Measurements from ENCODE around the gene CARS2. TPM values are rescaled to one million over a fixed set of nuclear protein-coding genes. Genes with fewer than 3 reads are reported as not detected.
"Not testable (repeated sequence)": the region's sequence is repeated elsewhere in the genome, so short reads cannot be mapped to it uniquely, and the experiment has no call there.

CARS2 gene
- total and polyA plus RNA-seq, 4 experiments from 2014 or later = 36.0 to 102 (median 79.6) TPM

- DNase-seq = no peak
- no peak overlapping the region for H3K4me3 Mint-ChIP-seq
- H3K27me3 Mint-ChIP-seq = peaks cover 0 to 1% of the 10 kb centered on the region in 2 donors
- no peaks in the 10 kb centered on the region for H3K27me3 ChIP-seq (ENCODE audit: insufficient read depth, low read length)
- H3K4me1 Mint-ChIP-seq = peaks cover 0 to 11% (median 6%) of the 10 kb centered on the region in 4 donors
- intact Hi-C loops (cut with micrococcal nuclease) = no loop called here
- H3K27ac ChIP-seq (ENCODE audit: low read depth, low read length) = no peak overlapping the region
- H3K36me3 ChIP-seq (ENCODE audit: insufficient read depth, low read length) = no peaks in the 10 kb centered on the region
- no peaks in the 10 kb centered on the region for H3K9me3 ChIP-seq (ENCODE audit: control insufficient read depth in 1 of 2, low read length in 2 of 2)
- no peaks in the 10 kb centered on the region for H3K36me3 Mint-ChIP-seq
- H3K4me3 ChIP-seq (ENCODE audit: low read length in 2 of 2) = no peak overlapping the region
- ChIA-PET POLR2A (ENCODE audit: partially characterized antibody) (interaction anchor here (0.8 kb wide), 1 partner anchor 9 kb away, joined by 3 read pairs; no protein-coding TSS in a partner anchor), CTCF (ENCODE audit: partially characterized antibody) (no interaction called here)
- H3K4me1 ChIP-seq (ENCODE audit: insufficient read depth, low read length) = no peaks in the 10 kb centered on the region
- no peak overlapping the region for H3K27ac Mint-ChIP-seq
- peaks cover 0 to 3% (median 0%) of the 10 kb centered on the region in 8 donors for H3K9me3 Mint-ChIP-seq
Observed at GRCh38 chr13:110607675-110608224, 98.2 kb downstream of the CARS2 start.

- H3K27ac ChIP-seq (ENCODE audit: low read depth, low read length); H3K27me3 ChIP-seq (ENCODE audit: insufficient read depth, low read length); POLR2A ChIA-PET (ENCODE audit: partially characterized antibody); H3K4me3 Mint-ChIP-seq; H3K36me3 ChIP-seq (ENCODE audit: insufficient read depth, low read length); CTCF ChIA-PET (ENCODE audit: partially characterized antibody); H3K4me3 ChIP-seq (ENCODE audit: low read length in 2 of 2); H3K9me3 Mint-ChIP-seq; DNase-seq; H3K27ac Mint-ChIP-seq; H3K4me1 Mint-ChIP-seq; H3K36me3 Mint-ChIP-seq; H3K9me3 ChIP-seq (ENCODE audit: control insufficient read depth in 1 of 2, low read length in 2 of 2); H3K27me3 Mint-ChIP-seq; H3K4me1 ChIP-seq (ENCODE audit: insufficient read depth, low read length); intact Hi-C loops (cut with micrococcal nuclease): not testable (repeated sequence)
Observed at GRCh38 chr13:110606281-110606680, 99.6 kb downstream of the CARS2 start.

GRCh38 chr13:110605132-110605531 lies 100.8 kb downstream of the CARS2 start:
- Histone ChIP-seq H3K27ac (ENCODE audit: low read depth, low read length) (no peak overlapping the region), H3K4me3 (ENCODE audit: low read length in 2 of 2) (no peak overlapping the region), H3K36me3 (ENCODE audit: insufficient read depth, low read length) (no peaks in the 10 kb centered on the region), H3K27me3 (ENCODE audit: insufficient read depth, low read length) (no peaks in the 10 kb centered on the region), H3K4me1 (ENCODE audit: insufficient read depth, low read length) (no peaks in the 10 kb centered on the region), H3K9me3 (ENCODE audit: control insufficient read depth in 1 of 2, low read length in 2 of 2) (no peaks in the 10 kb centered on the region)
- intact Hi-C loops (cut with micrococcal nuclease) = no loop called here
- ChIA-PET POLR2A (ENCODE audit: partially characterized antibody) (no interaction called here), CTCF (ENCODE audit: partially characterized antibody) (no interaction called here)
- DNase-seq = no peak
- H3K4me1 Mint-ChIP-seq = no peaks in the 10 kb centered on the region
- no peaks in the 10 kb centered on the region for H3K36me3 Mint-ChIP-seq
- H3K27ac Mint-ChIP-seq = no peak overlapping the region
- peaks cover 0 to 3% (median 0%) of the 10 kb centered on the region in 8 donors for H3K9me3 Mint-ChIP-seq
- H3K4me3 Mint-ChIP-seq = no peak overlapping the region
- peaks cover 5% of the 10 kb centered on the region in 2 donors for H3K27me3 Mint-ChIP-seq

GRCh38 chr13:110600980-110601379 lies 104.9 kb downstream of the CARS2 start:
- Mint-ChIP-seq H3K4me1 (no peaks in the 10 kb centered on the region), H3K27me3 (peaks cover 5 to 7% of the 10 kb centered on the region in 2 donors), H3K9me3 (no peaks in the 10 kb centered on the region), H3K27ac (no peak overlapping the region), H3K4me3 (no peak overlapping the region), H3K36me3 (no peaks in the 10 kb centered on the region)
- Histone ChIP-seq H3K9me3 (ENCODE audit: control insufficient read depth in 1 of 2, low read length in 2 of 2) (no peaks in the 10 kb centered on the region), H3K4me3 (ENCODE audit: low read length in 2 of 2) (no peak overlapping the region), H3K36me3 (ENCODE audit: insufficient read depth, low read length) (no peaks in the 10 kb centered on the region), H3K4me1 (ENCODE audit: insufficient read depth, low read length) (no peaks in the 10 kb centered on the region), H3K27me3 (ENCODE audit: insufficient read depth, low read length) (no peaks in the 10 kb centered on the region), H3K27ac (ENCODE audit: low read depth, low read length) (no peak overlapping the region)
- ChIA-PET CTCF (ENCODE audit: partially characterized antibody) (no interaction called here), POLR2A (ENCODE audit: partially characterized antibody) (no interaction called here)
- intact Hi-C loops (cut with micrococcal nuclease) = no loop called here
- no peak for DNase-seq

- Histone ChIP-seq H3K4me3 (ENCODE audit: low read length in 2 of 2) (no peak overlapping the region), H3K4me1 (ENCODE audit: insufficient read depth, low read length) (no peaks in the 10 kb centered on the region), H3K9me3 (ENCODE audit: control insufficient read depth in 1 of 2, low read length in 2 of 2) (no peaks in the 10 kb centered on the region), H3K27me3 (ENCODE audit: insufficient read depth, low read length) (no peaks in the 10 kb centered on the region), H3K36me3 (ENCODE audit: insufficient read depth, low read length) (no peaks in the 10 kb centered on the region), H3K27ac (ENCODE audit: low read depth, low read length) (no peak overlapping the region)
- peaks cover 5 to 7% of the 10 kb centered on the region in 2 donors for H3K27me3 Mint-ChIP-seq
- H3K4me3 Mint-ChIP-seq = no peak overlapping the region
- no peaks in the 10 kb centered on the region for H3K36me3 Mint-ChIP-seq
- no peaks in the 10 kb centered on the region for H3K9me3 Mint-ChIP-seq
- peak overlapping the region in 1 of 7 donors; percentile 3 for H3K27ac Mint-ChIP-seq
- POLR2A ChIA-PET (ENCODE audit: partially characterized antibody) = no interaction called here
- no peaks in the 10 kb centered on the region for H3K4me1 Mint-ChIP-seq
- intact Hi-C loops (cut with micrococcal nuclease) = no loop called here
- DNase-seq = no peak
- CTCF ChIA-PET (ENCODE audit: partially characterized antibody) = no interaction called here
Observed at GRCh38 chr13:110600261-110600819, 105.6 kb downstream of the CARS2 start.

GRCh38 chr13:110597041-110597689 lies 108.8 kb downstream of the CARS2 start:
- peaks cover 4% of the 10 kb centered on the region in 2 donors for H3K27me3 Mint-ChIP-seq
- ChIA-PET CTCF (ENCODE audit: partially characterized antibody) (interaction anchor here (1.8 kb wide), 1 partner anchor 225 kb away, joined by 4 read pairs; no protein-coding TSS in a partner anchor), POLR2A (ENCODE audit: partially characterized antibody) (no interaction called here)
- H3K4me1 ChIP-seq (ENCODE audit: insufficient read depth, low read length) = no peaks in the 10 kb centered on the region
- H3K9me3 Mint-ChIP-seq = no peaks in the 10 kb centered on the region
- no peaks in the 10 kb centered on the region for H3K36me3 Mint-ChIP-seq
- no peaks in the 10 kb centered on the region for H3K36me3 ChIP-seq (ENCODE audit: insufficient read depth, low read length)
- no peak overlapping the region for H3K4me3 ChIP-seq (ENCODE audit: low read length in 2 of 2)
- no peaks in the 10 kb centered on the region for H3K9me3 ChIP-seq (ENCODE audit: control insufficient read depth in 1 of 2, low read length in 2 of 2)
- H3K4me3 Mint-ChIP-seq = no peak overlapping the region
- intact Hi-C loops (cut with micrococcal nuclease) = no loop called here
- H3K27me3 ChIP-seq (ENCODE audit: insufficient read depth, low read length) = no peaks in the 10 kb centered on the region
- DNase-seq = no peak
- H3K27ac Mint-ChIP-seq = no peak overlapping the region
- no peak overlapping the region for H3K27ac ChIP-seq (ENCODE audit: low read depth, low read length)
- peaks cover 0 to 2% (median 1%) of the 10 kb centered on the region in 4 donors for H3K4me1 Mint-ChIP-seq

- Mint-ChIP-seq H3K36me3 (no peaks in the 10 kb centered on the region), H3K9me3 (no peaks in the 10 kb centered on the region), H3K4me3 (no peak overlapping the region), H3K27ac (no peak overlapping the region), H3K4me1 (peaks cover 0 to 2% (median 1%) of the 10 kb centered on the region in 4 donors), H3K27me3 (peaks cover 0 to 2% of the 10 kb centered on the region in 2 donors)
- Histone ChIP-seq H3K9me3 (ENCODE audit: control insufficient read depth in 1 of 2, low read length in 2 of 2) (no peaks in the 10 kb centered on the region), H3K27me3 (ENCODE audit: insufficient read depth, low read length) (no peaks in the 10 kb centered on the region), H3K27ac (ENCODE audit: low read depth, low read length) (no peak overlapping the region), H3K4me3 (ENCODE audit: low read length in 2 of 2) (no peak overlapping the region), H3K36me3 (ENCODE audit: insufficient read depth, low read length) (no peaks in the 10 kb centered on the region), H3K4me1 (ENCODE audit: insufficient read depth, low read length) (no peaks in the 10 kb centered on the region)
- intact Hi-C loops (cut with micrococcal nuclease) = loop anchor here (5.0 kb wide), 1 partner anchor 454 kb away; no protein-coding TSS in a partner anchor
- ChIA-PET CTCF (ENCODE audit: partially characterized antibody) (interaction anchor here (0.7 to 1.7 kb wide), 13 partner anchors 9 to 232 kb away, joined by 3 to 12 read pairs (median 3); partner anchors contain the start of gene RAB20), POLR2A (ENCODE audit: partially characterized antibody) (interaction anchor here (0.6 to 0.7 kb wide), 2 partner anchors 122 to 583 kb away, joined by 3 to 6 read pairs; no protein-coding TSS in a partner anchor)
- peak in 4 of 5 donors; percentile 26 to 36 (median 30) for DNase-seq
Observed at GRCh38 chr13:110593430-110594130, 112.3 kb downstream of the CARS2 start.

All from CD4-positive, alpha-beta memory T cell (primary cell).